ENCODE data around the gene SLC37A1.

SLC37A1 gene

DNA sequence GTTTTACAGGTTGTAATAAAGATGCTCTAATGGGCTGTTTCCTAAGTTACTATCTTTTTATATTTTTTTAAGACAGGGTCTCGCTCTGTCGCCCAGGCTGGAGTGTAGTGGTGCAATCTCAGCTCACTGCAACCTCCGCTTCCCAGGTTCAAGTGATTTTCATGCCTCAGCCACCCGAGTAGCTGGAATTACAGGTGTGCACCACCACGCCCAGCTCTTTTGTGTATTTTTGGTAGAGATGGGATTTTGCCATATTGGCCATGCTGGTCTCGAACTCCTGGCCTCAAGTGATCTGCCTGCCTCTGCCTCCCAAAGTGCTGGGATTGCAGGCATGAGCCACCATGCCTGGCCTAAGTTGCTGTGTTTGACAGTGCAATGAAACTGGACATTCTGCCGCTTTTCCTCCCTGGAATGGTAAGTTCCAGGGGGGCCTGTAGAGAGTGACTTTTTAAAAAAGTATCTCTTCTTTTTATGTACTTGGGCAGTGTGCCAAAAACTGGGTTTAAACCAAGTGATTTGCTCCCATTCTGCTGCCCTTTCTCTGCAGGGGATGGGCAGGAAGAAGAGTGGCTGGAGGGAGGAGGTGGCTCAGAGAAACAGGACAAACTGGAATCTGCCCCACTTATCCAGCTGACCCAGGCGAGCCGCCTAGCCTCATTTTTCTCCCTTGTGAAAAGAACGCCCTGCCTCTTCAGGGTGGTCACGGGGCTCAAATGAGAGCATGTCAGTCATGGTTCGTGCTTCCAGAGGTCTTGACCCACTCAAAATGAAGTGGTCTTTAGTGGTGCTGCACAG, 2.3 kb downstream of the SLC37A1 start:
- no peak overlapping the region for H3K27ac ChIP-seq

DNA sequence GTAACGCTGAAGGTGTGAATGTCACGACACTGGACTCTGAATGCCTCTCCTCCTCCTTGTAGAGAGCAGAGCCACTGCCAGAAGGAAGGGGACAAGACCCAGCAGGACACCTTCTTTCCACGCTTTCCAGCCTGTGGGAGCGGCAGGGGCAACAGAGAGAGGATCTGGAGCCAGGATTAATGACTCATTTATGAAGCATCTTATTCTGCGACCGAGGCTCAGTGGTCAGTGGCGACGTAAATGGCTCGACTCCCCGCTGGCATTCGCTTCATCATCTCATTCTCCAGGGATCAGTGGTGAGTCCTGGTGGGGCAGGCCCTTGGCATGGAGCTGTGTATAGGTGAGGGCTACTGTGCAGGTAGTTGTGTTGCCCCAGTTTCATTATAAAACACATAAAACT, 4.6 kb downstream of the SLC37A1 start:
- TF ChIP-seq, protein P1, sequence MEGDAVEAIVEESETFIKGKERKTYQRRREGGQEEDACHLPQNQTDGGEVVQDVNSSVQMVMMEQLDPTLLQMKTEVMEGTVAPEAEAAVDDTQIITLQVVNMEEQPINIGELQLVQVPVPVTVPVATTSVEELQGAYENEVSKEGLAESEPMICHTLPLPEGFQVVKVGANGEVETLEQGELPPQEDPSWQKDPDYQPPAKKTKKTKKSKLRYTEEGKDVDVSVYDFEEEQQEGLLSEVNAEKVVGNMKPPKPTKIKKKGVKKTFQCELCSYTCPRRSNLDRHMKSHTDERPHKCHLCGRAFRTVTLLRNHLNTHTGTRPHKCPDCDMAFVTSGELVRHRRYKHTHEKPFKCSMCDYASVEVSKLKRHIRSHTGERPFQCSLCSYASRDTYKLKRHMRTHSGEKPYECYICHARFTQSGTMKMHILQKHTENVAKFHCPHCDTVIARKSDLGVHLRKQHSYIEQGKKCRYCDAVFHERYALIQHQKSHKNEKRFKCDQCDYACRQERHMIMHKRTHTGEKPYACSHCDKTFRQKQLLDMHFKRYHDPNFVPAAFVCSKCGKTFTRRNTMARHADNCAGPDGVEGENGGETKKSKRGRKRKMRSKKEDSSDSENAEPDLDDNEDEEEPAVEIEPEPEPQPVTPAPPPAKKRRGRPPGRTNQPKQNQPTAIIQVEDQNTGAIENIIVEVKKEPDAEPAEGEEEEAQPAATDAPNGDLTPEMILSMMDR (IDR thresholded peaks at IDR 0.05) = no peak
- TF ChIP-seq ZFX (IDR thresholded peaks at IDR 0.05; ENCODE audit: borderline replicate concordance) = no peak

More for the DNA sequence above, 2.3 kb downstream of the SLC37A1 start:
- no peak for TF ChIP-seq ZFX (IDR thresholded peaks at IDR 0.05; ENCODE audit: borderline replicate concordance)
- TF ChIP-seq, protein P1 (IDR thresholded peaks at IDR 0.05) = no peak

DNA sequence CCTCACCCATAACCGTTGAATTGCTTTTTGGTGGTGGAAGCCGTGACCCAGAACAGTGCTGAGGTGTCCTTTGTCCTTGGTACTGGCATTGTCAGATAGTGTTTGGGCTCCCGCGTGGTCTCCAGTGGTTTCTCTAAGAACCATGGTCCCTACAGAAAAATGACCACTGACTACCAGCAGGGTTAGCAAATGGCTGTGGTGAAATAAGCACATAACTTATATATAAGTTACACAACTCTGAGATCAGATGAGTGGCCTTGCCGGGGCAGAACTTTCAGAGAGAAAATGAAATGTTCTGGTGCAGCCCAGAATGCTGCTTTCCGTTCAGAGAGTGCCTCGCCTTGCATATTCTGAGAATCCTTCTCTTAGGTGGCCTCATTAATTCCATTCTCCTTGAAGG, 5.0 kb downstream of the SLC37A1 start:
- H3K27ac ChIP-seq = no peak overlapping the region
- TF ChIP-seq, protein P1 (IDR thresholded peaks at IDR 0.05) = no peak
- no peak for TF ChIP-seq ZFX (IDR thresholded peaks at IDR 0.05; ENCODE audit: borderline replicate concordance)

More for the DNA sequence above, 4.6 kb downstream of the SLC37A1 start:
- H3K27ac ChIP-seq = no peak overlapping the region

DNA sequence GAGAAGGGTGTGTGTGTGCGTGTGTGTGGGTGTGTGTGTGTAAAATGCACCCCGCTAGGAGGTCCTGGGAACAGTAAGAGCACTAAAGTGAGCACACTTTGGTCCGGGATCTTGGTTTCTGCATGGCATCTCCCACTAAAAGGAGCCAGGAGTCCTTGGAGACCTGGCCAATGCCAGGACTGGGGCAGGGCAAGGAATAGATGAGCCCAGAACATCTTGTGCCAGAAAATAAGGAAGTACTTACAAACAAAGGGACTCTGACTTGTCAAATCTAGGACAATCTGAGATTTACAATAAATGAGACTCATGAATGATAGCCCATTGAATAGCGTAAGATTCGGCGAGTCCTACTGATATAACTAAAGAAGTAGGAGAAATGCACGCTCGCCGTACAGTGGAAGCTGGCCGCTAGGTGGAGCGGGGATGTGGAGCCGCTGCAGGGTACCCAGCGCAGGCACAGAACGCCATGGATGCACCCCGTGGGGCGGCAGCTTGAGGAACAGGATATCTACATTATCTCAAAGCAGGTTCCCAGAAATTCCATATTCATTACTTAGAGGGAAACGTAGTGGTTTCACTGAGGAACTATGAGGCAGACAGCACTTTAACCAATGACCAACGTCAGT, 7.1 kb downstream of the SLC37A1 start:
- TF ChIP-seq, protein P1 (IDR thresholded peaks at IDR 0.05) = no peak
- no peak for TF ChIP-seq ZFX (IDR thresholded peaks at IDR 0.05; ENCODE audit: borderline replicate concordance)
- no peak overlapping the region for H3K27ac ChIP-seq

DNA sequence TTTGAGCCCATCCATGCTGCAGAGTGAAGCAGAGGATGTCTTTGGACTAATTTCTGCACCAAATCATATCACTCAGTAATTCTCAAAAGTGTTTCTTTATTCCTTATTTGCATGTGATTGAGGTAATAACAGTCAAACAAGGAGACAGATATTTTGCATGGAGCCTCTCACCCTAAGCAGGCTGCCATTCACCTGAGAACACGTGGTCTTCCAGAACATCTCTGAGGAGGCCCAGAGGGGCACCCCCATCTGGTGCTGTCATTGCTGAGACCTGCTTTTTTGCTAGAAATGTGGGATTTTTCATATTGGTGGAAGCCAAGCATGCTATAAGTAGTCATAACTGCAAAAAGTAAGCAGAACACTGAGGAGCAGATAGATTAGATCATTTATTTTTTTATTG, 7.7 kb downstream of the SLC37A1 start:
- TF ChIP-seq, protein P1 (IDR thresholded peaks at IDR 0.05) = no peak
- no peak for TF ChIP-seq ZFX (IDR thresholded peaks at IDR 0.05; ENCODE audit: borderline replicate concordance)
- no peak overlapping the region for H3K27ac ChIP-seq

DNA sequence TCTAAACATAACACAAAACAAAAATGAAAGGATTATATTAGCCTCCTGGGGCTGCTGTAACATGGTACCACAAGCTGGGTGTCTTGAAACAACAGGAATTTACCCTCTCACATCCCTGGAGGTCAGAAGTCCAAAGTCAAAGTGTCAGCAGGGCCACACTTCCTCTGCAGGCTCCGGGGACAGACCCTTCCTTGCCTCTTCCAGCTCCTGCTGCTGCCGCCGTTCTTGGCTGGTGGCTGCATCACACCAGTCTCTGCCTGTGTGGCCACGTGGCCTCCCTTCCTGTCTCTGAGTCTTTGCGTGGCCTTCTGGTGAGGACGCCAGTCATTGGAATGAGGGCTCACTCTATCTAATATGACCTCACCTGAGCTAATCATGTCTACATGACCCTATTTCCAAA, 8.2 kb downstream of the SLC37A1 start:
- H3K27ac ChIP-seq = no peak overlapping the region
- TF ChIP-seq ZFX (IDR thresholded peaks at IDR 0.05; ENCODE audit: borderline replicate concordance) = no peak
- TF ChIP-seq, protein P1 (IDR thresholded peaks at IDR 0.05) = no peak

DNA sequence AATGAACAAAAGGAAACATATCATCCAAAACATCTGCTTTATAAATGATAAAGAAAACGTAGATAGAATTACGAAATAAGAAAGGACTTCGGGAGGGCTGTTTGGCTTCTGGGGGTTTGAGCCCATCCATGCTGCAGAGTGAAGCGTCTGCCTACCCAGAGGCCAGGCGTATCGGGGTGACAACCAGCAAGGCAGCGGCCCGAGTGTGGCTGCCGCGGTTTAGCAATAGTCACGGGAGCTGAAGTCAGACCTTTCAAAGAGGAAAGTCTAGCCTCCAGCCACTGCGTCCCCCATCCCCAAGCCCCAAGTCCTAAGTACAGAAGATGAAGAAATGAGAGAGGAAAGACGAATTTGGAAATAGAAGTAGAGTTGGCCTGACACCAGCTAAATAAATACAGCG, 8.6 kb downstream of the SLC37A1 start:
- no peak for TF ChIP-seq ZFX (IDR thresholded peaks at IDR 0.05; ENCODE audit: borderline replicate concordance)
- TF ChIP-seq, protein P1 (IDR thresholded peaks at IDR 0.05) = no peak

More for the DNA sequence above, 8.6 kb downstream of the SLC37A1 start:
- no peak overlapping the region for H3K27ac ChIP-seq

Measured in 22Rv1 (cell line).